Astrocyte (in vitro differentiated cells and primary cell): ENCODE data around the gene NFATC3.

Source experiments
- CTCF ChIP-seq: IDR thresholded peaks from 2 replicates; pipeline ENCODE4 v1.5.1; 2011; ENCODE audit warnings: low read depth, mild to moderate bottlenecking, inconsistent platforms, low read length, moderate library complexity; ENCODE audit not compliant: insufficient read depth
- EZH2 ChIP-seq: IDR thresholded peaks from 2 replicates; pipeline ENCODE4 v1.6.1; 2012; ENCODE audit warnings: mild to moderate bottlenecking, low read length, inconsistent platforms; ENCODE audit not compliant: insufficient read depth

GRCh38 chr16:68186877-68187276, 101.7 kb downstream of the NFATC3 start:
- TF ChIP-seq EZH2: no peak
- no peak for TF ChIP-seq CTCF
